GM12878 (cell line): Measurements from ENCODE around the gene DNAJB11. TPM values are rescaled to one million over a fixed set of nuclear protein-coding genes. Genes with fewer than 3 reads are reported as not detected.

Experiments used
- ATAC-seq: fragments of 200-7000 bp; cut with Tn5 transposase; 3 replicates; pipeline ENCODE4 v1.9.1; 2020; ENCODE audit warnings: mild to moderate bottlenecking, moderate library complexity
- BruUV-seq: library from RNA; stranded (reverse); fragments of 400-500 nt; replicated peaks from 2 replicates; lab custom pipeline; 2021; lab: Mats Ljungman, UMichigan
- CTCF ChIA-PET: fragments of 300-600 bp; sonication (Branson Sonifier 250); formaldehyde crosslinking; extraction: SDS; loops from one replicate; lab custom pipeline; 2021; ENCODE audit warnings: inconsistent platforms; lab: Yijun Ruan, JAX
- POLR2A ChIA-PET: fragments of 350-600 bp; formaldehyde crosslinking; extraction: SDS; loops from one replicate; lab custom pipeline; 2021; ENCODE audit warnings: inconsistent platforms; lab: Charles Lee
- RAD21 ChIA-PET: fragments of 300-600 bp; sonication (Branson Sonifier 250); formaldehyde crosslinking; loops from one replicate; lab custom pipeline; 2023; ENCODE audit warnings: antibody characterized with exemption; ENCODE audit not compliant: unreplicated experiment; lab: Charles Lee
- SMC1A ChIA-PET: fragments of 300-600 bp; sonication (Branson Sonifier 250); formaldehyde crosslinking; loops from one replicate; lab custom pipeline; 2023; ENCODE audit not compliant: unreplicated experiment, uncharacterized antibody; lab: Charles Lee
- DNase-seq: peaks from one replicate; pipeline ENCODE4 v3.0.0-alpha.2; 2011; ENCODE audit warnings: low read depth, low spot score
- FAIRE-seq: peaks from 3 replicates; lab custom pipeline; 2011; peaks lifted over from hg19 to GRCh38; lab: Jason Lieb, UNC
- H2AFZ ChIP-seq: 2 replicates; pipeline ENCODE4 v1.6.0; 2011; ENCODE audit warnings: low read depth, low read length, control low read depth; ENCODE audit not compliant: control insufficient read depth
- H3K27ac ChIP-seq: 2 replicates; pipeline ENCODE4 v1.5.1; 2011; ENCODE audit warnings: control low read depth; ENCODE audit not compliant: control insufficient read depth, insufficient read depth
- H3K27me3 ChIP-seq, 2 experiments: replicated peaks in 1 of 2; 2 replicates each; pipeline versions ENCODE4 v1.6.0 to v1.6.1; 2011; ENCODE audit warnings: low read length in 1 of 2; ENCODE audit not compliant: control insufficient read depth in 2 of 2, insufficient read depth in 2 of 2
- H3K36me3 ChIP-seq, 2 experiments: 2 replicates each; pipeline ENCODE4 v1.5.1; 2011; ENCODE audit warnings: low read length in 1 of 2; ENCODE audit not compliant: control insufficient read depth in 2 of 2, insufficient read depth in 2 of 2
- H3K4me1 ChIP-seq: 2 replicates; pipeline ENCODE4 v1.6.1; 2011; ENCODE audit warnings: mild to moderate bottlenecking, low read length, moderate library complexity, mixed read lengths; ENCODE audit not compliant: control insufficient read depth, insufficient read depth
- H3K4me2 ChIP-seq: 2 replicates; pipeline ENCODE4 v1.6.0; 2011; ENCODE audit warnings: control low read depth; ENCODE audit not compliant: control insufficient read depth, insufficient read depth
- H3K4me3 ChIP-seq: fragments of 200-600 bp; sonication (generic); 2 replicates; pipeline ENCODE4 v1.5.1; 2016
- H3K79me2 ChIP-seq: 2 replicates; pipeline ENCODE4 v1.6.0; 2011; ENCODE audit warnings: low read length; ENCODE audit not compliant: control insufficient read depth, insufficient read depth
- H3K9ac ChIP-seq: 2 replicates; pipeline ENCODE4 v1.8.0; 2011; ENCODE audit warnings: low read length, control low read depth, mixed read lengths; ENCODE audit not compliant: control insufficient read depth, insufficient read depth
- H3K9me3 ChIP-seq: replicated peaks from 3 replicates; pipeline ENCODE4 v1.5.1; 2011; ENCODE audit warnings: mild to moderate bottlenecking, low read length; ENCODE audit not compliant: control insufficient read depth, insufficient read depth
- H4K20me1 ChIP-seq: 2 replicates; pipeline ENCODE4 v1.6.0; 2011; ENCODE audit not compliant: control insufficient read depth, insufficient read depth
- CBFB ChIP-seq: IDR thresholded peaks from 2 replicates; pipeline ENCODE4 v1.6.1; 2016; ENCODE audit warnings: antibody characterized with exemption, low read depth
- CBX3 ChIP-seq: fragments of 200-600 bp; sonication (generic); IDR thresholded peaks from 2 replicates; pipeline ENCODE4 v1.6.1; 2016; ENCODE audit warnings: low read depth, borderline replicate concordance
- CHD1 ChIP-seq: IDR thresholded peaks from 2 replicates; pipeline ENCODE4 v1.6.1; 2012; ENCODE audit warnings: low read depth, low read length, improper control_type of control experiment
- CHD4 ChIP-seq: fragments of 200-600 bp; sonication (generic); IDR thresholded peaks from 2 replicates; pipeline ENCODE4 v1.6.1; 2016; ENCODE audit warnings: mild to moderate bottlenecking
- CUX1 ChIP-seq: IDR thresholded peaks from 2 replicates; pipeline ENCODE4 v1.6.1; 2012; ENCODE audit warnings: improper control_type of control experiment, low read depth, low read length; ENCODE audit not compliant: insufficient replicate concordance
- E2F4 ChIP-seq: IDR thresholded peaks from 2 replicates; pipeline ENCODE4 v1.6.1; 2012; ENCODE audit warnings: low read depth, low read length, improper control_type of control experiment
- HDGF ChIP-seq: fragments of 450-650 bp; IDR thresholded peaks from 2 replicates; pipeline ENCODE4 v1.6.1; 2016; ENCODE audit warnings: antibody characterized with exemption
- KLF5 ChIP-seq: fragments of 450-650 bp; IDR thresholded peaks from 2 replicates; pipeline ENCODE4 v1.6.1; 2014; ENCODE audit warnings: mild to moderate bottlenecking; ENCODE audit not compliant: partially characterized antibody
- NFXL1 ChIP-seq: fragments of 450-650 bp; IDR thresholded peaks from 2 replicates; pipeline ENCODE4 v1.6.1; 2017; ENCODE audit warnings: antibody characterized with exemption, mild to moderate bottlenecking, borderline replicate concordance
- SIN3A ChIP-seq: IDR thresholded peaks from 2 replicates; pipeline ENCODE4 v1.6.1; 2012; ENCODE audit warnings: low read depth, low read length, improper control_type of control experiment
- SREBF1 ChIP-seq: IDR thresholded peaks from 2 replicates; pipeline ENCODE4 v1.6.1; 2012; ENCODE audit warnings: mild to moderate bottlenecking, low read length
- TCF12 ChIP-seq: IDR thresholded peaks from 2 replicates; pipeline ENCODE4 v1.6.1; 2011; ENCODE audit warnings: low read depth, mild to moderate bottlenecking, low read length
- WGBS: methylation state at CpG from one replicate; pipeline ENCODE4 v1.1.6; 2016; ENCODE audit warnings: low lambda C conversion rate; ENCODE audit not compliant: insufficient replicate concordance, insufficient coverage; ENCODE audit errors: missing lambda C conversion rate; 5-methylcytosine and 5-hydroxymethylcytosine counted together
- in situ Hi-C: fragments of 300-500 bp; cut with MboI; formaldehyde crosslinking; loops from 9 replicates; pipeline ENCODE4 v1.14.3; 2018; ENCODE audit warnings: mixed read lengths
- intact Hi-C: fragments of 100-400 bp; cut with micrococcal nuclease; formaldehyde crosslinking; loops from one replicate; pipeline ENCODE4 v1.14.2; 2022; ENCODE audit not compliant: unreplicated experiment
- polyA plus RNA-seq, 11 experiments: library from polyadenylated mRNA; depleted of rRNA in 4 of 11; unstranded in 6 of 11; stranded (reverse) in 5 of 11; fragments of >200 nt; fragmentation: Nextera tagmentation in 4 of 11; fragmentation: Illumina TruSeq in 1 of 11; extraction: Ambion mirVana in 4 of 11; extraction: Trizol in 1 of 11; gene quantifications; 1 replicate in 1 of 11; 2 replicates in 10 of 11; pipeline versions ENCODE4 v1.2.1 to v1.2.3, GENCODE V29; 2011 to 2016; ENCODE audit warnings: inconsistent platforms in 2 of 11, missing spikeins in 2 of 11, low read depth in 1 of 11
- total RNA-seq, 4 experiments: library from RNA; depleted of rRNA in 3 of 4; stranded (reverse); fragments of >200 nt in 3 of 4; fragmentation: Illumina TruSeq in 1 of 4; extraction: Trizol in 1 of 4; gene quantifications; 2 replicates each; pipeline versions ENCODE4 v1.2.1 to v1.2.3, GENCODE V29; 2013 to 2021
- TF ChIP-seq, protein P1 (sequence below): fragments of 450-650 bp; IDR thresholded peaks from 2 replicates; pipeline ENCODE4 v1.6.1; 2016; ENCODE audit warnings: mild to moderate bottlenecking
- TF ChIP-seq, protein P2 (sequence below): IDR thresholded peaks from 2 replicates; pipeline ENCODE4 v1.6.1; 2011; ENCODE audit warnings: low read depth, mild to moderate bottlenecking, low read length, moderate library complexity, borderline replicate concordance; ENCODE audit errors: extremely low read depth

Gene DNAJB11
- total and polyA plus RNA-seq, 10 of the 15 experiments (the other 5 are each of a cell fraction or from before 2014, with no cell fraction given) = 16.2 to 135 (median 57.8) TPM

GRCh38 chr3:186612065-186612464 lies 41.5 kb downstream of the DNAJB11 start (continued):
- TF ChIP-seq, protein P1, sequence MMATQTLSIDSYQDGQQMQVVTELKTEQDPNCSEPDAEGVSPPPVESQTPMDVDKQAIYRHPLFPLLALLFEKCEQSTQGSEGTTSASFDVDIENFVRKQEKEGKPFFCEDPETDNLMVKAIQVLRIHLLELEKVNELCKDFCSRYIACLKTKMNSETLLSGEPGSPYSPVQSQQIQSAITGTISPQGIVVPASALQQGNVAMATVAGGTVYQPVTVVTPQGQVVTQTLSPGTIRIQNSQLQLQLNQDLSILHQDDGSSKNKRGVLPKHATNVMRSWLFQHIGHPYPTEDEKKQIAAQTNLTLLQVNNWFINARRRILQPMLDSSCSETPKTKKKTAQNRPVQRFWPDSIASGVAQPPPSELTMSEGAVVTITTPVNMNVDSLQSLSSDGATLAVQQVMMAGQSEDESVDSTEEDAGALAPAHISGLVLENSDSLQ = no peak

DNA sequence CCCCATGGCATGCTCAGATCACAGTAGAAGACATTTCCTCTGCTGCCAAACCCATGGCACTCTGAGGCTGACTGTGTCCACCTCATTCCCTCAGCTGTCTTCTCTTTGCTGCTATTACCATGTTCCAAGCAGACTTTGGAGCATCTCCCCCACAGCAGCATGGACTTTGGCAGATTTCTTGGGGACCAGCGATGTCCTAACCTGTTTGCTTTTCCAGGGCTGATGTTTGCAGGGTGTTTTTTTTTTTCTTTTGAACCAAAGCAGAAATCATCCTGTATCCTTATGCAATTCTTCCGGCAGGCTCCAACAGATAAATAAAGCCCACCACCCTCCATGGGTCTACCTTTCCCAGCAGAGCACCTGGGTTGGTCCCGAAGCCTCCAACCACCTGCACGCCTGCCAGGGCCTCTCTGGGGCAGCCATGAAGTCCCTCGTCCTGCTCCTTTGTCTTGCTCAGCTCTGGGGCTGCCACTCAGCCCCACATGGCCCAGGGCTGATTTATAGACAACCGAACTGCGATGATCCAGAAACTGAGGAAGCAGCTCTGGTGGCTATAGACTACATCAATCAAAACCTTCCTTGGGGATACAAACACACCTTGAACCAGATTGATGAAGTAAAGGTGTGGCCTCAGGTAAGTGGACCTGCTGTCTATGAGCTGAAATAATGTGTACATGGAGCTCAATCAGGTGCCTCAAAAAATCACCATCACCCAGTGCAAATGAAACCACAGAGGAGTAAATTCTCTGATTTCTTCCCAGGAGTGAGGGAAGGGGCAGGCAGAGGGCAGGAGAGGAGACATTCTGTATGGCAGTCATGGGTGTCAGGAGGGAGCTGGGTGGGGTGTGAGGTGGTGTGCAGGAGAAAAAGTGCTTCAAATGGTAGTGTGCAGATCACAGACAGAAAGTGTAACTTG lies 42.5 kb downstream of the DNAJB11 start, which contains the start of gene AHSG:
Gene AHSG, plus strand, starts transcription at position 340 of the 916 bp plus-strand sequence. Its CDS starts 82 bp downstream, at position 422.
- H3K4me3 ChIP-seq = no peak within 1 kb of the TSS
- WGBS = 28% methylated on average over 7 of the region's 7 CpGs
- TF ChIP-seq SIN3A = no peak
- TF ChIP-seq CUX1 = no peak
- TF ChIP-seq CBFB = no peak
- TF ChIP-seq SREBF1 = no peak
- no peak for TF ChIP-seq KLF5
- no peak for TF ChIP-seq CHD1
- no peak for TF ChIP-seq TCF12
- no peak for TF ChIP-seq CBX3
- no peak for TF ChIP-seq HDGF
- no peak for TF ChIP-seq NFXL1
- TF ChIP-seq, protein P2, sequence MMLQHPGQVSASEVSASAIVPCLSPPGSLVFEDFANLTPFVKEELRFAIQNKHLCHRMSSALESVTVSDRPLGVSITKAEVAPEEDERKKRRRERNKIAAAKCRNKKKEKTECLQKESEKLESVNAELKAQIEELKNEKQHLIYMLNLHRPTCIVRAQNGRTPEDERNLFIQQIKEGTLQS = no peak
- no peak for TF ChIP-seq E2F4
- TF ChIP-seq CHD4 = no peak

More for the DNA sequence above, 42.5 kb downstream of the DNAJB11 start, which contains the start of gene AHSG:
- BruUV-seq = no TSS peak
- ChIA-PET SMC1A (interaction anchor here (0.6 to 5.7 kb wide), 9 partner anchors 36 to 669 kb away, joined by 3 to 38 read pairs (median 3); no protein-coding TSS in a partner anchor), CTCF (interaction anchor here (0.5 to 7.7 kb wide), 11 partner anchors 43 to 633 kb away, joined by 3 to 183 read pairs (median 5); partner anchors contain the start of genes DNAJB11 and EIF4A2), POLR2A (no interaction called here), RAD21 (no interaction called here)
- in situ Hi-C loops = no loop called here
- no peak within 1 kb of the TSS for H3K4me2 ChIP-seq
- H3K36me3 ChIP-seq = no peaks in the 10 kb centered on the region
- H4K20me1 ChIP-seq = no peaks in the 10 kb centered on the region
- H2AFZ ChIP-seq = no peak within 1 kb of the TSS
- peaks cover 2 to 3% of the 10 kb centered on the region in 2 experiments; a peak in 3 of 4 replicates for H3K27me3 ChIP-seq
- no peak for DNase-seq
- H3K27ac ChIP-seq = no peak within 1 kb of the TSS
- intact Hi-C loops = loop anchor here (10.0 kb wide), 1 partner anchor 552 kb away; no protein-coding TSS in a partner anchor
- H3K9ac ChIP-seq = no peak within 1 kb of the TSS
- H3K79me2 ChIP-seq = no peaks in the 10 kb centered on the region
- no peak for FAIRE-seq
- no peak for ATAC-seq
- H3K9me3 ChIP-seq = no peaks in the 10 kb centered on the region
- peaks cover 7% of the 10 kb centered on the region for H3K4me1 ChIP-seq
